DND-41 (cell line): ENCODE measurements around the gene LYRM9.
"Not testable (repeated sequence)": the region's sequence is repeated elsewhere in the genome, so short reads cannot be mapped to it uniquely, and the experiment has no call there.

ENCODE experiments used
- ATAC-seq: fragments of 200-7000 bp; cut with Tn5 transposase; 3 replicates; pipeline ENCODE4 v1.9.1; 2021; ENCODE audit warnings: low read depth; ENCODE audit not compliant: insufficient read depth
- DNase-seq: peaks from one replicate; pipeline ENCODE4 v3.0.0-alpha.2; 2020
- H2AFZ ChIP-seq: 2 replicates; pipeline ENCODE4 v1.6.0; 2012; ENCODE audit warnings: low read depth, low read length
- H3K27ac ChIP-seq: 2 replicates; pipeline ENCODE4 v1.5.1; 2012; ENCODE audit warnings: low read length, inconsistent platforms
- H3K27me3 ChIP-seq: fragments of 200-600 bp; sonication (generic); 2 replicates; pipeline ENCODE4 v1.6.0; 2012; ENCODE audit warnings: low read length, mild to moderate bottlenecking, inconsistent platforms; ENCODE audit not compliant: insufficient read depth, poor library complexity
- H3K36me3 ChIP-seq: 2 replicates; pipeline ENCODE4 v1.5.1; 2012; ENCODE audit warnings: low read length, inconsistent platforms; ENCODE audit not compliant: insufficient read depth
- H3K4me1 ChIP-seq: 2 replicates; pipeline ENCODE4 v1.5.1; 2012; ENCODE audit warnings: mild to moderate bottlenecking, low read length; ENCODE audit not compliant: insufficient read depth
- H3K4me2 ChIP-seq: 2 replicates; pipeline ENCODE4 v1.6.0; 2012; ENCODE audit warnings: mild to moderate bottlenecking, moderate library complexity, low read length, inconsistent platforms; ENCODE audit not compliant: insufficient read depth
- H3K4me3 ChIP-seq, 2 experiments: fragments of 200-600 bp in 1 of 2; shearing (Covaris generic) in 1 of 2; 2 replicates each; pipeline ENCODE4 v1.5.1; 2012 to 2016; ENCODE audit warnings: inconsistent platforms in 2 of 2, low read length in 2 of 2, mild to moderate bottlenecking in 2 of 2, low read depth in 1 of 2, moderate library complexity in 1 of 2
- H3K79me2 ChIP-seq: 2 replicates; pipeline ENCODE4 v1.6.0; 2012; ENCODE audit warnings: low read length, inconsistent platforms; ENCODE audit not compliant: insufficient read depth
- H3K9ac ChIP-seq: 2 replicates; pipeline ENCODE4 v1.6.0; 2012; ENCODE audit warnings: low read depth, mild to moderate bottlenecking, inconsistent platforms, low read length, moderate library complexity
- H3K9me3 ChIP-seq: 2 replicates; pipeline ENCODE4 v1.5.1; 2012; ENCODE audit warnings: low read length, moderate library complexity, mild to moderate bottlenecking, inconsistent platforms; ENCODE audit not compliant: insufficient read depth, severe bottlenecking
- H4K20me1 ChIP-seq: 2 replicates; pipeline ENCODE4 v1.6.0; 2012; ENCODE audit warnings: low read length; ENCODE audit not compliant: insufficient read depth
- CTCF ChIP-seq: IDR thresholded peaks from 2 replicates; pipeline ENCODE4 v1.5.1; 2012; ENCODE audit warnings: borderline replicate concordance, low read length, moderate library complexity, mild to moderate bottlenecking; ENCODE audit not compliant: poor library complexity, severe bottlenecking; ENCODE audit errors: extremely low read depth
- EZH2 ChIP-seq: IDR thresholded peaks from 3 replicates; pipeline ENCODE4 v1.6.1; 2012; ENCODE audit warnings: borderline replicate concordance, low read depth, mild to moderate bottlenecking, moderate library complexity, low read length, inconsistent platforms; ENCODE audit not compliant: severe bottlenecking

LYRM9 gene

GRCh38 chr17:27889711-27890251 lies 3.4 kb downstream of the LYRM9 start:
- no peaks in the 10 kb centered on the region for H4K20me1 ChIP-seq
- no peak for DNase-seq
- H3K9ac ChIP-seq: no peak overlapping the region
- ATAC-seq: no peak
- H2AFZ ChIP-seq: no peak overlapping the region
- no peak overlapping the region for H3K27ac ChIP-seq
- TF ChIP-seq CTCF (no peak), EZH2 (no peak)
- H3K4me3 ChIP-seq: no peak overlapping the region
- no peak overlapping the region for H3K4me2 ChIP-seq
- H3K36me3 ChIP-seq: no peaks in the 10 kb centered on the region
- no peaks in the 10 kb centered on the region for H3K79me2 ChIP-seq
- H3K9me3 ChIP-seq: no peaks in the 10 kb centered on the region
- H3K4me1 ChIP-seq: peaks cover 12% of the 10 kb centered on the region
- H3K27me3 ChIP-seq: peaks cover 26% of the 10 kb centered on the region

- H4K20me1 ChIP-seq: 0 out of 2 replicates have a peak, but pooled peaks cover 2% of the 10 kb centered on the region
- no peak for ATAC-seq
- H3K79me2 ChIP-seq: no peaks in the 10 kb centered on the region
- no peak overlapping the region for H2AFZ ChIP-seq
- no peak for DNase-seq
- no peak overlapping the region for H3K27ac ChIP-seq
- no peak overlapping the region for H3K4me2 ChIP-seq
- no peak overlapping the region for H3K9ac ChIP-seq
- no peaks in the 10 kb centered on the region for H3K9me3 ChIP-seq
- H3K4me1 ChIP-seq: peaks cover 12% of the 10 kb centered on the region
- no peak overlapping the region for H3K4me3 ChIP-seq
- H3K27me3 ChIP-seq: peaks cover 20% of the 10 kb centered on the region
- H3K36me3 ChIP-seq: no peaks in the 10 kb centered on the region
- no peak for TF ChIP-seq EZH2
- TF ChIP-seq CTCF: no peak
Measured at GRCh38 chr17:27888945-27889344, 4.2 kb downstream of the LYRM9 start.

GRCh38 chr17:27888067-27888466 lies 5.1 kb downstream of the LYRM9 start:
- Histone ChIP-seq H2AFZ (no peak overlapping the region), H3K27ac (no peak overlapping the region), H3K4me2 (no peak overlapping the region), H3K36me3 (no peaks in the 10 kb centered on the region), H3K9ac (no peak overlapping the region), H3K79me2 (no peaks in the 10 kb centered on the region), H3K27me3 (peaks cover 14% of the 10 kb centered on the region), H3K9me3 (no peaks in the 10 kb centered on the region), H4K20me1 (0 out of 2 replicates have a peak, but pooled peaks cover 2% of the 10 kb centered on the region), H3K4me3 (no peak overlapping the region), H3K4me1 (peaks cover 7% of the 10 kb centered on the region)
- no peak for TF ChIP-seq EZH2
- TF ChIP-seq CTCF: no peak
- no peak for ATAC-seq
- no peak for DNase-seq

GRCh38 chr17:27886348-27886906 lies 6.7 kb downstream of the LYRM9 start:
- not testable (repeated sequence) for DNase-seq, H3K36me3 ChIP-seq, H3K4me1 ChIP-seq, ATAC-seq, H4K20me1 ChIP-seq, H3K79me2 ChIP-seq, H2AFZ ChIP-seq, H3K4me2 ChIP-seq, H3K4me3 ChIP-seq, H3K9me3 ChIP-seq, H3K9ac ChIP-seq, H3K27me3 ChIP-seq, H3K27ac ChIP-seq
